ENCODE measurements around the gene ROPN1L. TPM values are rescaled to one million over a fixed set of nuclear protein-coding genes. Genes with fewer than 3 reads are reported as not detected.

ROPN1L gene
- total and polyA plus RNA-seq, 2 donors from 2014 or later, result 1.4 to 1.7 TPM

GRCh38 chr5:10497554-10497953 lies 55.9 kb downstream of the ROPN1L start:
- TF ChIP-seq CTCF (IDR thresholded peaks at IDR 0.05; ENCODE audit: borderline replicate concordance, extremely low read depth, insufficient read depth), result no peak
- no peak for FAIRE-seq
- Histone ChIP-seq H3K4me3 (ENCODE audit: low read length in 3 of 3) (no peak overlapping the region), H3K9ac (ENCODE audit: low read length in 3 of 3) (no peak overlapping the region), H3K36me3 (ENCODE audit: control insufficient read depth in 2 of 3, insufficient read depth in 3 of 3, low read length in 3 of 3) (no peaks in the 10 kb centered on the region), H3K27ac (ENCODE audit: low read depth in 2 of 2, low read length in 2 of 2) (no peak overlapping the region), H3K9me3 (ENCODE audit: control insufficient read depth in 2 of 3, insufficient read depth in 1 of 3, low read length in 3 of 3) (peaks cover 0 to 6% (median 0%) of the 10 kb centered on the region in 3 donors), H3K4me1 (ENCODE audit: control insufficient read depth in 2 of 3, insufficient read depth in 2 of 3, low read depth in 1 of 3, low read length in 3 of 3) (peaks cover 0 to 2% (median 0%) of the 10 kb centered on the region in 3 donors), H3K27me3 (ENCODE audit: control insufficient read depth, insufficient read depth, low read length) (no peaks in the 10 kb centered on the region)
- no peak for DNase-seq
- intact Hi-C loops (cut with DNase I), result no loop called here

DNA sequence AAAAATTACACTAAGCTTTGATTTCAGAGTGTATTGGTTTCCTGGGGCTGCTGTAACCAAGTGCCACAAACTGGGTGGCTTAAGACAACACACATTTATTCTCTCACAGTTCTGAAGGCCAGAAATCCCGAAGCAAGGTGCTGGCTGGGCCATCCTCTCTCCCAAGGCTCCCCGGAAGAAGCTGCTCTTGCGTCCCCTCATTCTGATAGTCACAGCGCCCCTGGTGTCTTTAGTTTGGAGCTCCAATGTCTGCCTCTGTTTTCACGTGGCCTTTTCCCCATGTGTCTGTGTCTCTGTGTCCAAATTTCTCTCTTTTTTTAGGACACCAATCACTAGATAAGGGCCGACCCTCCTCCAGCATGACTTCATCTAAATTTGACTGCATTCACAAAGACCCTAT lies 56.7 kb downstream of the ROPN1L start:
- peaks cover 0 to 6% (median 0%) of the 10 kb centered on the region in 3 donors for H3K9me3 ChIP-seq (ENCODE audit: control insufficient read depth in 2 of 3, insufficient read depth in 1 of 3, low read length in 3 of 3)
- no peak overlapping the region for H3K4me3 ChIP-seq (ENCODE audit: low read length in 3 of 3)
- H3K27me3 ChIP-seq (ENCODE audit: control insufficient read depth, insufficient read depth, low read length), result no peaks in the 10 kb centered on the region
- H3K9ac ChIP-seq (ENCODE audit: low read length in 3 of 3), result no peak overlapping the region
- TF ChIP-seq CTCF (IDR thresholded peaks at IDR 0.05; ENCODE audit: borderline replicate concordance, extremely low read depth, insufficient read depth), result no peak
- H3K27ac ChIP-seq (ENCODE audit: low read depth in 2 of 2, low read length in 2 of 2), result no peak overlapping the region
- intact Hi-C loops (cut with DNase I), result no loop called here
- H3K36me3 ChIP-seq (ENCODE audit: control insufficient read depth in 2 of 3, insufficient read depth in 3 of 3, low read length in 3 of 3), result no peaks in the 10 kb centered on the region
- H3K4me1 ChIP-seq (ENCODE audit: control insufficient read depth in 2 of 3, insufficient read depth in 2 of 3, low read depth in 1 of 3, low read length in 3 of 3), result peaks cover 0 to 7% (median 5%) of the 10 kb centered on the region in 3 donors
- no peak for FAIRE-seq
- DNase-seq, result no peak

DNA sequence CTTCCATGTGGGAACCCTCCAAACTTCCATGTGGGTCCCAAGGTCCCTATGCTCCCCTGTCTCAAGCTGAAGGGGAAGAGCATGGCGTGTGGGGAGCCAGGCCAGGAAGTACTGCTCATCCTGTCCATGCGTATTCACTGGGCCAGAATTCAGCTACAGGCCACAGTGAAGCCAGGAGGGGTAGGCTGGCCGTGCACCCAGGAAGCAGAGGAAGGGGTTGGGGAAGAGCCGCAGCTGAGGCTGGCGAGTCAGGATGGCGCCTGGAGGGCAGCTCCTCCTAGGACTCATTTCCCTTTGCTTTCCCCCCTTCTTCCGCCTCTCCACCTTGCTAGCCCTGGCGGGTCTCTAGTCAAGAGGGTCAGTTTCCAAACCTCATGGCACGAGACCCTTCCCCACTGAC lies 57.4 kb downstream of the ROPN1L start:
- no peak for TF ChIP-seq CTCF (IDR thresholded peaks at IDR 0.05; ENCODE audit: borderline replicate concordance, extremely low read depth, insufficient read depth)
- Histone ChIP-seq H3K9me3 (ENCODE audit: control insufficient read depth in 2 of 3, insufficient read depth in 1 of 3, low read length in 3 of 3) (peaks cover 0 to 6% (median 0%) of the 10 kb centered on the region in 3 donors), H3K4me3 (ENCODE audit: low read length in 3 of 3) (no peak overlapping the region), H3K36me3 (ENCODE audit: control insufficient read depth in 2 of 3, insufficient read depth in 3 of 3, low read length in 3 of 3) (no peaks in the 10 kb centered on the region), H3K27me3 (ENCODE audit: control insufficient read depth, insufficient read depth, low read length) (no peaks in the 10 kb centered on the region), H3K27ac (ENCODE audit: low read depth in 2 of 2, low read length in 2 of 2) (no peak overlapping the region), H3K4me1 (ENCODE audit: control insufficient read depth in 2 of 3, insufficient read depth in 2 of 3, low read depth in 1 of 3, low read length in 3 of 3) (peaks cover 0 to 13% (median 13%) of the 10 kb centered on the region in 3 donors), H3K9ac (ENCODE audit: low read length in 3 of 3) (no peak overlapping the region)
- DNase-seq, result no peak
- intact Hi-C loops (cut with DNase I), result no loop called here
- FAIRE-seq, result no peak

DNA sequence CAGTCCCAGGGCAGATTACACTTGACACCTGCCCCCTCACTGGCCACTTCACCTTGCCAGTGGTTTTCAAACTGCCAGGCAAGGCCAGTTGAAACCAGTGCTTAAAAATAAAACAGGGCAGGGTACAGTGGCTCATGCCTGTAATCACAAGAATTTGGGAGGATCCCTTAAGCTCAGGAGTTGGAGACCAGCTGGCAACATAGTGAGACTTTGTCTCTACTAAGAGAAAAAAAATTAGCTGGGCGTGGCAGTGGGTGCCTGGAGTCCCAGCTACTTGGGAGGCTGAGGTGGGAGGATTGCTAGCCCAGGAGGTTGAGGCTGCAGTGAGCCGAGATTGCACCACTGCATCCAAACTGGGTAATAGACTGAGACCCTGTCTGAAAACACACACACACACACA lies 58.1 kb downstream of the ROPN1L start:
- intact Hi-C loops (cut with DNase I), result no loop called here

More for the DNA sequence above, 58.1 kb downstream of the ROPN1L start:
- Histone ChIP-seq H3K4me1 (ENCODE audit: control insufficient read depth in 2 of 3, insufficient read depth in 2 of 3, low read depth in 1 of 3, low read length in 3 of 3) (peaks cover 0 to 14% (median 13%) of the 10 kb centered on the region in 3 donors), H3K36me3 (ENCODE audit: control insufficient read depth in 2 of 3, insufficient read depth in 3 of 3, low read length in 3 of 3) (no peaks in the 10 kb centered on the region), H3K27me3 (ENCODE audit: control insufficient read depth, insufficient read depth, low read length) (no peaks in the 10 kb centered on the region), H3K27ac (ENCODE audit: low read depth in 2 of 2, low read length in 2 of 2) (no peak overlapping the region), H3K9me3 (ENCODE audit: control insufficient read depth in 2 of 3, insufficient read depth in 1 of 3, low read length in 3 of 3) (peaks cover 0 to under 1% (median 0%) of the 10 kb centered on the region in 3 donors), H3K4me3 (ENCODE audit: low read length in 3 of 3) (no peak overlapping the region), H3K9ac (ENCODE audit: low read length in 3 of 3) (no peak overlapping the region)
- no peak for TF ChIP-seq CTCF (IDR thresholded peaks at IDR 0.05; ENCODE audit: borderline replicate concordance, extremely low read depth, insufficient read depth)
- DNase-seq (no peak), FAIRE-seq (no peak)
